Right lobe of liver (tissue), 4 donors: Measurements from ENCODE around the gene LBHD1.

Experiments
- CTCF ChIP-seq, 4 donors: fragments of 200-600 bp in 3 of 4; fragments of 450-650 bp in 1 of 4; IDR thresholded peaks; one replicate each; pipeline versions ENCODE4 v1.5.1 to v1.8.0; 2016 to 2022; ENCODE audit warnings: antibody characterized with exemption in 4 of 4, mild to moderate bottlenecking in 2 of 4
- POLR2A ChIP-seq: fragments of 450-650 bp; IDR thresholded peaks from one replicate; pipeline ENCODE4 v1.6.1; 2017; ENCODE audit warnings: antibody characterized with exemption, mild to moderate bottlenecking
- donor health status: DM: no; HTN: no; CAD: no.
- donor health status: DM: no; HTN: no; CAD: no.
- donor health status: DM: no; HTN: yes; CAD: no.

GRCh38 chr11:62719302-62719978 is 47.4 kb upstream of the LBHD1 start:
- TF ChIP-seq CTCF (IDR thresholded peaks at IDR 0.05) (no peak), POLR2A (no peak)
